ENCODE measurements around the gene CAPSL. TPM values are rescaled to one million over a fixed set of nuclear protein-coding genes. Genes with fewer than 3 reads are reported as not detected.

CAPSL gene
- total and polyA plus RNA-seq, 9 of the 15 experiments (the other 6 are each of a cell fraction or from before 2014, with no cell fraction given): not detected

GRCh38 chr5:35924122-35924949 is 14.1 kb downstream of the CAPSL start:
- in situ Hi-C loops (cut with MboI) (loop anchor here (5.0 kb wide), 2 partner anchors 832 to 1447 kb away; no protein-coding TSS in a partner anchor), intact Hi-C loops (cut with micrococcal nuclease) (loop anchor here (5.0 kb wide), 1 partner anchor 697 kb away; no protein-coding TSS in a partner anchor)
- no TSS peak for BruUV-seq (replicated peaks)
- Histone ChIP-seq H3K27ac (ENCODE audit: extremely low read depth, low read depth, low read length) (no peak overlapping the region), H3K4me3 (no peak overlapping the region), H4K20me1 (replicated peaks; ENCODE audit: control insufficient read depth, insufficient read depth, low read length) (no peaks in the 10 kb centered on the region), H3K4me1 (replicated peaks in 1 of 2; ENCODE audit: control insufficient read depth in 2 of 2, insufficient read depth in 2 of 2, low read length in 2 of 2) (no peaks in the 10 kb centered on the region), H3K9ac (ENCODE audit: insufficient read depth in 1 of 2, low read depth in 2 of 2, low read length in 2 of 2) (no peak overlapping the region), H3K79me2 (ENCODE audit: control insufficient read depth, insufficient read depth, low read length) (no peaks in the 10 kb centered on the region), H3K9me3 (replicated peaks; ENCODE audit: control insufficient read depth, insufficient read depth, low read depth, low read length) (no peaks in the 10 kb centered on the region), H3K4me2 (ENCODE audit: insufficient read depth, low read length) (no peak overlapping the region), H3K36me3 (ENCODE audit: control insufficient read depth, insufficient read depth, low read length) (no peaks in the 10 kb centered on the region), H2AFZ (ENCODE audit: low read depth, low read length) (no peak overlapping the region), H3K27me3 (ENCODE audit: control insufficient read depth in 2 of 2, insufficient read depth in 2 of 2, low read length in 2 of 2) (peaks cover 0 to 5% of the 10 kb centered on the region in 2 experiments; a peak in 1 of 5 replicates), H3K9me1 (ENCODE audit: control insufficient read depth, insufficient read depth, low read length) (no peaks in the 10 kb centered on the region)
- WGBS (ENCODE audit: insufficient coverage, low coverage, missing lambda C conversion rate): 2% methylated on average over 10 of the region's 10 CpGs
- ATAC-seq (no peak), DNase-seq (ENCODE audit: extremely low read depth in 1 of 4, low spot score in 3 of 4) (no peak), FAIRE-seq (no peak)
- CTCF ChIA-PET (ENCODE audit: low intra/inter-chr PET ratio): interaction anchor here (3.6 kb wide), 1 partner anchor 835 kb away, joined by 33 read pairs; no protein-coding TSS in a partner anchor
- POLR2A ChIA-PET: no interaction called here
- TF ChIP-seq OTX1 (CRISPR knock-in tag; IDR thresholded peaks at IDR 0.05): no peak
- no peak for TF ChIP-seq ZNF280B (CRISPR knock-in tag; IDR thresholded peaks at IDR 0.05)
- TF ChIP-seq SAP30 (IDR thresholded peaks at IDR 0.05; ENCODE audit: borderline replicate concordance, insufficient read depth, low read depth, low read length, poor library complexity, severe bottlenecking): no peak
- TF ChIP-seq ZBTB2 (IDR thresholded peaks at IDR 0.05): no peak
- TF ChIP-seq NCOA2 (IDR thresholded peaks at IDR 0.05; ENCODE audit: partially characterized antibody in 2 of 2): no peak
- no peak for TF ChIP-seq EP400 (IDR thresholded peaks at IDR 0.05)
- no peak for TF ChIP-seq PYGO2 (tag; IDR thresholded peaks at IDR 0.05)
- no peak for TF ChIP-seq SPI1 (IDR thresholded peaks at IDR 0.05; ENCODE audit: borderline replicate concordance, low read depth, low read length)
- TF ChIP-seq KLF6 (CRISPR knock-in tag; IDR thresholded peaks at IDR 0.05; ENCODE audit: borderline replicate concordance): no peak
- no peak for TF ChIP-seq CBX3 (IDR thresholded peaks at IDR 0.05; ENCODE audit: borderline replicate concordance in 1 of 2, low read length in 2 of 2)
- no peak for TF ChIP-seq TCF7 (IDR thresholded peaks at IDR 0.05; ENCODE audit: borderline replicate concordance)
